Thyroid gland (tissue), 4 donors: ENCODE data around the gene PRDM2.

ENCODE experiments used
- CTCF ChIP-seq, 6 experiments: fragments of 200-600 bp in 3 of 6; fragments of 450-650 bp in 3 of 6; sonication (generic) in 3 of 6; IDR thresholded peaks; one replicate each; pipeline ENCODE4 v1.5.1; 2016 to 2019; ENCODE audit warnings: antibody characterized with exemption in 6 of 6, mild to moderate bottlenecking in 2 of 6, inconsistent platforms in 1 of 6, moderate library complexity in 1 of 6
- POLR2A ChIP-seq, 2 donors: fragments of 450-650 bp; IDR thresholded peaks; one replicate each; pipeline ENCODE4 v1.6.1; 2017; ENCODE audit warnings: antibody characterized with exemption in 2 of 2, mild to moderate bottlenecking in 2 of 2, moderate library complexity in 1 of 2

GRCh38 chr1:13700521-13701270, 708 bp downstream of the PRDM2 start:
- TF ChIP-seq CTCF (IDR thresholded peaks at IDR 0.05) (no peak), POLR2A (IDR thresholded peaks at IDR 0.05) (no peak)
